SU-DHL-6 (cell line): ENCODE results near the gene AUH.

Source experiments
- EZH2phosphoT487 ChIP-seq: fragments of 200-600 bp; sonication (generic), shearing (Covaris generic); conservative IDR thresholded peaks from 2 replicates; pipeline ENCODE4 v1.6.1; 2018; ENCODE audit warnings: mild to moderate bottlenecking, antibody characterized with exemption, low read length, moderate library complexity, mixed read lengths
- TF ChIP-seq, protein P1 (sequence below): fragments of 200-600 bp; sonication (generic); IDR thresholded peaks from one replicate; pipeline ENCODE4 v1.5.1; 2017; ENCODE audit warnings: antibody characterized with exemption, mild to moderate bottlenecking, low read length, moderate library complexity; ENCODE audit not compliant: insufficient read depth, poor library complexity, severe bottlenecking

DNA sequence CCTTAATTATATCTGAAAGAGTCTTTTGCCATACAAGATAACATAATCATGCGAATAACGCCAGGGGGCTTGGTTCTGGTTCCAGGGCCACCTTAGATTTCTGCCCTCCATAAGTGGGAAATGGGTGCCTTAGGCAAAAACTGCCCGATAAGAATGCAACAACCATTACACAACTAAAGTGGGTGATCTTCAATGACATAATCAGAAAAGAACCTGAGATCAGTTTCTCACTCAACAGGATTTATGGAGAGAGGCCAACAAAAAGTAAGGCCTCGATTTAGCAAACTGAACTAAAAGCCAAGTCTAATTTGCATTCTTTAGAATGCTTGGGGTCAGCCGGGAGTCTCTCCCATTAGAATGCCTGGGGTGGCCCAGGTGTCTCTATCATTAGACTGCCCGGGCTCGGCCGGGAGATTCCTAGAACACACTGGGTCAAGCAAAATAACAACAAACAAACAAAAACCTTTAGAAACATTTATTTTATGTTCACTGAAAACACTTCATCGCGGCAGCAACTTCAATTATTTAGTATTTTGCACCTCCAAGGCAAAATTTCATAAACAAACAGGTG lies 194.8 kb downstream of the AUH start:
- TF ChIP-seq, protein P1, sequence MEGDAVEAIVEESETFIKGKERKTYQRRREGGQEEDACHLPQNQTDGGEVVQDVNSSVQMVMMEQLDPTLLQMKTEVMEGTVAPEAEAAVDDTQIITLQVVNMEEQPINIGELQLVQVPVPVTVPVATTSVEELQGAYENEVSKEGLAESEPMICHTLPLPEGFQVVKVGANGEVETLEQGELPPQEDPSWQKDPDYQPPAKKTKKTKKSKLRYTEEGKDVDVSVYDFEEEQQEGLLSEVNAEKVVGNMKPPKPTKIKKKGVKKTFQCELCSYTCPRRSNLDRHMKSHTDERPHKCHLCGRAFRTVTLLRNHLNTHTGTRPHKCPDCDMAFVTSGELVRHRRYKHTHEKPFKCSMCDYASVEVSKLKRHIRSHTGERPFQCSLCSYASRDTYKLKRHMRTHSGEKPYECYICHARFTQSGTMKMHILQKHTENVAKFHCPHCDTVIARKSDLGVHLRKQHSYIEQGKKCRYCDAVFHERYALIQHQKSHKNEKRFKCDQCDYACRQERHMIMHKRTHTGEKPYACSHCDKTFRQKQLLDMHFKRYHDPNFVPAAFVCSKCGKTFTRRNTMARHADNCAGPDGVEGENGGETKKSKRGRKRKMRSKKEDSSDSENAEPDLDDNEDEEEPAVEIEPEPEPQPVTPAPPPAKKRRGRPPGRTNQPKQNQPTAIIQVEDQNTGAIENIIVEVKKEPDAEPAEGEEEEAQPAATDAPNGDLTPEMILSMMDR: no peak
- TF ChIP-seq EZH2phosphoT487: no peak
